ENCODE results near the gene SFXN2.
A peak's percentile ranks its signal among the peaks of the same experiment; 100 is the strongest.

The SFXN2 gene

GRCh38 chr10:102762401-102763015 lies 48.1 kb downstream of the SFXN2 start:
- DNase-seq (ENCODE audit: insufficient read length, low spot score) (no peak), FAIRE-seq (no peak)

GRCh38 chr10:102763037-102763607 lies 48.7 kb downstream of the SFXN2 start:
- DNase-seq (ENCODE audit: insufficient read length, low spot score) (no peak), FAIRE-seq (no peak)
- TF ChIP-seq POLR2A (IDR thresholded peaks at IDR 0.05; ENCODE audit: low read depth, low read length) = no peak

More at GRCh38 chr10:102762401-102763015, 48.1 kb downstream of the SFXN2 start:
- TF ChIP-seq POLR2A (IDR thresholded peaks at IDR 0.05; ENCODE audit: low read depth, low read length) = no peak

- FAIRE-seq (no peak), DNase-seq (ENCODE audit: insufficient read length, low spot score) (no peak)
- no peak for TF ChIP-seq POLR2A (IDR thresholded peaks at IDR 0.05; ENCODE audit: low read depth, low read length)
These were observed 50.2 kb downstream of the SFXN2 start for GRCh38 chr10:102764470-102765161.

- FAIRE-seq = no peak
- no peak for TF ChIP-seq POLR2A (IDR thresholded peaks at IDR 0.05; ENCODE audit: low read depth, low read length)
These were observed 50.9 kb downstream of the SFXN2 start for GRCh38 chr10:102765336-102765735.

GRCh38 chr10:102767428-102768160 lies 53.2 kb downstream of the SFXN2 start:
- no peak for TF ChIP-seq POLR2A (IDR thresholded peaks at IDR 0.05; ENCODE audit: low read depth, low read length)
- DNase-seq (ENCODE audit: insufficient read length, low spot score) (no peak), FAIRE-seq (no peak)

More at GRCh38 chr10:102765336-102765735, 50.9 kb downstream of the SFXN2 start:
- no peak for DNase-seq (ENCODE audit: insufficient read length, low spot score)

GRCh38 chr10:102769375-102770107 lies 55.1 kb downstream of the SFXN2 start:
- DNase-seq (ENCODE audit: insufficient read length, low spot score) (no peak), FAIRE-seq (no peak)
- TF ChIP-seq POLR2A (IDR thresholded peaks at IDR 0.05; ENCODE audit: low read depth, low read length) = no peak

- no peak for DNase-seq (ENCODE audit: insufficient read length, low spot score)
- no peak for FAIRE-seq
- TF ChIP-seq POLR2A (IDR thresholded peaks at IDR 0.05; ENCODE audit: low read depth, low read length) = no peak
These were observed 55.7 kb downstream of the SFXN2 start for GRCh38 chr10:102770108-102770482.

GRCh38 chr10:102770792-102771191 lies 56.4 kb downstream of the SFXN2 start:
- no peak for TF ChIP-seq POLR2A (IDR thresholded peaks at IDR 0.05; ENCODE audit: low read depth, low read length)
- DNase-seq (ENCODE audit: insufficient read length, low spot score) (no peak), FAIRE-seq (no peak)

GRCh38 chr10:102773320-102773719 lies 58.9 kb downstream of the SFXN2 start:
- FAIRE-seq = no peak
- DNase-seq (ENCODE audit: insufficient read length, low spot score) = no peak
- no peak for TF ChIP-seq POLR2A (IDR thresholded peaks at IDR 0.05; ENCODE audit: low read depth, low read length)

GRCh38 chr10:102773986-102774385 lies 59.5 kb downstream of the SFXN2 start:
- FAIRE-seq (no peak), DNase-seq (ENCODE audit: insufficient read length, low spot score) (no peak)
- TF ChIP-seq POLR2A (IDR thresholded peaks at IDR 0.05; ENCODE audit: low read depth, low read length) = no peak

- TF ChIP-seq POLR2A (IDR thresholded peaks at IDR 0.05; ENCODE audit: low read depth, low read length) = no peak
- DNase-seq (ENCODE audit: insufficient read length, low spot score) = no peak
- no peak for FAIRE-seq
These were observed 60.9 kb downstream of the SFXN2 start for GRCh38 chr10:102775201-102775934.

GRCh38 chr10:102775935-102776669 lies 61.7 kb downstream of the SFXN2 start:
- 0 out of 2 replicates have a peak, but pooled peaks have one; percentile 18 for TF ChIP-seq POLR2A (IDR thresholded peaks at IDR 0.05; ENCODE audit: low read depth, low read length)
- no peak for DNase-seq (ENCODE audit: insufficient read length, low spot score)
- no peak for FAIRE-seq

Measured in H54 (cell line).